Colonic mucosa (tissue), 4 donors: ENCODE measurements around the gene IFT74. TPM values are rescaled to one million over a fixed set of nuclear protein-coding genes. Genes with fewer than 3 reads are reported as not detected.

Experiments used
- DNase-seq: peaks from one replicate; pipeline ENCODE4 v3.0.0-alpha.2; 2020
- H3K27ac ChIP-seq: fragments of 200-600 bp; one replicate; pipeline ENCODE4 v1.8.0; 2021
- H3K27me3 ChIP-seq: fragments of 200-600 bp; one replicate; pipeline ENCODE4 v1.8.0; 2021
- H3K36me3 ChIP-seq: fragments of 200-600 bp; one replicate; pipeline ENCODE4 v1.8.0; 2021
- H3K4me1 ChIP-seq: fragments of 200-600 bp; one replicate; pipeline ENCODE4 v1.8.0; 2021; ENCODE audit warnings: mild to moderate bottlenecking
- H3K4me3 ChIP-seq: fragments of 200-600 bp; one replicate; pipeline ENCODE4 v1.8.0; 2021
- H3K9ac ChIP-seq, 2 donors: one replicate each; pipeline ENCODE4 v1.7.0; 2013; ENCODE audit warnings: control low read depth in 2 of 2, low read depth in 2 of 2, low read length in 2 of 2
- H3K9me3 ChIP-seq: fragments of 200-600 bp; one replicate; pipeline ENCODE4 v1.8.0; 2021
- CTCF ChIP-seq: fragments of 200-600 bp; IDR thresholded peaks from one replicate; pipeline ENCODE4 v1.8.0; 2022; ENCODE audit warnings: antibody characterized with exemption, mild to moderate bottlenecking
- intact Hi-C: fragments of 100-400 bp; cut with DNase I; formaldehyde crosslinking; loops from one replicate; pipeline ENCODE4 v1.14.1; 2022
- total RNA-seq, 2 donors: library from RNA; stranded (reverse); fragmentation: NEBNext Ultra II Directional in 1 of 2; extraction: Animal tissue kit (Norgen Biotek cat#: 25700) in 1 of 2; gene quantifications; one replicate each; pipeline ENCODE4 v1.2.1, GENCODE V29; 2021
- donor health status: healthy.
- donor health status: DM: no; HTN: no; CAD: no.
- donor health status: DM: no; HTN: no; CAD: no.

The IFT74 gene
- total RNA-seq, 2 donors from 2014 or later: 12.3 to 14.8 TPM

GRCh38 chr9:26954050-26954508 is 2.1 kb upstream of the IFT74 start:
- Histone ChIP-seq H3K9me3 (no peaks in the 10 kb centered on the region), H3K27me3 (no peaks in the 10 kb centered on the region), H3K36me3 (no peaks in the 10 kb centered on the region), H3K4me3 (no peak overlapping the region), H3K9ac (no peak overlapping the region), H3K4me1 (no peaks in the 10 kb centered on the region), H3K27ac (no peak overlapping the region)
- intact Hi-C loops: no loop called here
- no peak for DNase-seq
- no peak for TF ChIP-seq CTCF

- intact Hi-C loops: no loop called here
Measured at GRCh38 chr9:26955222-26955903, 849 bp upstream of the IFT74 start.

GRCh38 chr9:26956860-26957233 is 635 bp downstream of the IFT74 start:
- H3K27ac ChIP-seq: no peak overlapping the region
- no peak for DNase-seq
- H3K27me3 ChIP-seq: no peaks in the 10 kb centered on the region
- peak overlapping the region; percentile 85 for H3K9ac ChIP-seq
- H3K9me3 ChIP-seq: no peaks in the 10 kb centered on the region
- H3K4me1 ChIP-seq: no peaks in the 10 kb centered on the region
- intact Hi-C loops: no loop called here
- peak overlapping the region; percentile 54 for H3K4me3 ChIP-seq
- no peak for TF ChIP-seq CTCF
- H3K36me3 ChIP-seq: no peaks in the 10 kb centered on the region

More at GRCh38 chr9:26955222-26955903, 849 bp upstream of the IFT74 start:
- Histone ChIP-seq H3K9me3 (no peaks in the 10 kb centered on the region), H3K4me1 (no peaks in the 10 kb centered on the region), H3K9ac (peak overlapping the region; percentile 57 to 85), H3K36me3 (no peaks in the 10 kb centered on the region), H3K27me3 (no peaks in the 10 kb centered on the region), H3K4me3 (peak overlapping the region; percentile 54), H3K27ac (peak overlapping the region; percentile 85)
- DNase-seq: peak; percentile 57
- no peak for TF ChIP-seq CTCF

GRCh38 chr9:26971721-26972120 is 15.5 kb downstream of the IFT74 start:
- Histone ChIP-seq H3K27me3 (no peaks in the 10 kb centered on the region), H3K4me1 (no peaks in the 10 kb centered on the region), H3K4me3 (no peak overlapping the region), H3K27ac (no peak overlapping the region), H3K36me3 (no peaks in the 10 kb centered on the region), H3K9ac (no peak overlapping the region), H3K9me3 (no peaks in the 10 kb centered on the region)
- TF ChIP-seq CTCF: no peak
- no peak for DNase-seq
- intact Hi-C loops: loop anchor here (5.0 to 10.0 kb wide), 2 partner anchors 117 to 229 kb away; no protein-coding TSS in a partner anchor

GRCh38 chr9:26973989-26974388 is 17.8 kb downstream of the IFT74 start:
- Histone ChIP-seq H3K27me3 (no peaks in the 10 kb centered on the region), H3K27ac (no peak overlapping the region), H3K9me3 (no peaks in the 10 kb centered on the region), H3K9ac (no peak overlapping the region), H3K4me3 (no peak overlapping the region), H3K36me3 (no peaks in the 10 kb centered on the region), H3K4me1 (no peaks in the 10 kb centered on the region)
- DNase-seq: no peak
- no peak for TF ChIP-seq CTCF
- intact Hi-C loops: loop anchor here (5.0 to 10.0 kb wide), 2 partner anchors 119 to 232 kb away; no protein-coding TSS in a partner anchor
